Activated effector memory CD4-positive, alpha-beta T cell treated with anti-CD3 and anti-CD28 coated beads, Interleukin-2, amount 50 U/mL, for 16 hours (primary cell): ENCODE results near the gene CDK5RAP3.
"Not testable (repeated sequence)": the region's sequence is repeated elsewhere in the genome, so short reads cannot be mapped to it uniquely, and the experiment has no call there.

Experiments used
- DNase-seq: peaks from one replicate; pipeline ENCODE4 v3.0.0-alpha.2; 2020

Gene CDK5RAP3

DNA sequence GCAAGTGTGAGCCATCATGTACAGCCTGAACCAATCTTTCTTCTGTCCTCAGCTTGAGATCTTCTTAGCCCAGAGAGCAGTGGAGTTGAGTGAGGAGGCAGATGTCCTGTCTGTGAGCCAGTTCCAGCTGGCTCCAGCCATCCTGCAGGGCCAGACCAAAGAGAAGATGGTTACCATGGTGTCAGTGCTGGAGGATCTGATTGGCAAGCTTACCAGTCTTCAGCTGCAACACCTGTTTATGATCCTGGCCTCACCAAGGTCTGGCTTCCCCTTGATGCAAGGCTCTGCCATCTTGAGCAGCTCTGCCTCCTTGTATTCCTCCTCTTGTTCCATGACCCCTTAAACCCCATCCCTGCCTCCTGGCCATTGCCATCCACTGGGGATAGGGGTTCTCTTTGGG lies 9.6 kb downstream of the CDK5RAP3 start:
- DNase-seq: no peak

DNA sequence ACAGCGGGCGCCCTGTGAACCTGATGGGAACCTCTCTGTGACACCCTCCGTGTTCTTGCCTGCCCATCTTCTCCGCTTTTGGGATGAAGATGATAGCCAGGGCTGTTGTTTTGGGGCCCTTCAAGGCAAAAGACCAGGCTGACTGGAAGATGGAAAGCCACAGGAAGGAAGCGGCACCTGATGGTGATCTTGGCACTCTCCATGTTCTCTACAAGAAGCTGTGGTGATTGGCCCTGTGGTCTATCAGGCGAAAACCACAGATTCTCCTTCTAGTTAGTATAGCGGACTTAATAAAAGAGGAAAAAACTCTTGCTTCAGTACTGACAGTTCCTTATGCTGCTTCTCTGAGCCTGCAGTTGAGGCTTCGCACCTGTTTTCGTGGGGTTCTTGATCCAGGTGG lies 10.5 kb downstream of the CDK5RAP3 start:
- DNase-seq: no peak

DNA sequence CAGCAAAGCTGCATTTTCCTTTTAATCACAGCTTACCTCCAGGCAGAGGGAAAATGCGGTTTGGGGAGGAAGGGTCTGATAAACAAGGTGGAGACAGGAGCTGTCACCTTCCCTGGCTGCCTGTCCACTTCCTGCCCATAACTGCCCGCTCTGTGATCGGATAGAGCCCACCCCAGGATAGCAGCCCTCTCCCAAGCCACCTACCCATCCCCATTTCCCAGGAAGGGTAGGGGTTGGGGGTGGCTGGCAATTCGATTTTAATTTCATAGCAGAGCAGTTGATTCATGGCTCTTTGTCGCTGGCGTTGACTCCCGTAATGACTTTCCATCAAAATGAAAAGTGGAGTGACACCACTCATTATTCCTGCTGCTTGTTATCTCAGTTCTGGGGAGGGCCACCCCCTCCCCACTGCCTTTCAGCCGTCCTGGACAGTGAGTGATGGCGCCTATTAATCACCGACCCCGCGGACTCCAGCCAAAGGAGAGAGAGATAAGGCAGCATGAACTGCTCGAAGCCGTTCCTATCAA lies 11.2 kb downstream of the CDK5RAP3 start:
- DNase-seq: no peak

- no peak for DNase-seq
Observed at GRCh38 chr17:47982645-47983390, 11.9 kb downstream of the CDK5RAP3 start.

DNA sequence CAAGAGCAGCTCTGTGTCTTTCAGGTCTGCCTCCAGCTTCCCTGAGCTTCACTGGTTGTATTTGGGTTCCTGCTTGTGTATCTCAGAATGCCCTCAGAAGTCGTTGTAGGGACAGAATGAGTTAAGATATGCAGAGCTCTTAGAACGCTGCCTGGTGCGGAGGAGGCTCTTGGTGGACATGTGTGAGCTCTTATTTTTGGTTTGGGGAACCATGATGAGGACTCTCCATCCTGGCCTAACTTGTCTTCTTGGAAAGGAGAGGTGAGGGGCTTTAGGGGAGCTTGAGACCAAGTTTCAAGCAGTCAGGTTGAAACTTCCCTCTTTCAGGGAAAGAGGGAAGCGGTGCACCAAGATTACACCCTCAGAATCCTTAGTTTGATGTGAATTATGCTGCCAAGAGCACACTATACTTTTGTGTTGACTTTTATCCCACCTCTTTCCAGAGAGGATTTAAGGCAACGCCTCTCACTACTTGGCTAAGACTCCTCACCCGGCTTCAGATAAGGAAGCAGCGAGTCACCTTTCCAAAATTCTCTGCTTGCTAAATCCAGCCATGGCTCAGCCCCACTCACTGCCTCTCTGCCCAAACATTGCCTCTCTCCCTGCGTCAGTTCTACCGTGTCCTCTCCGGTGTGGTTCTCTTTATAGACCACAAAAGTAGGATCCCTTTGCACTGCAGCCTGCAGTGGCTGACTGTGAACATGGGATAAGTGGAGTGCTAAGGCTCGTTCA lies 12.7 kb downstream of the CDK5RAP3 start:
- no peak for DNase-seq

DNA sequence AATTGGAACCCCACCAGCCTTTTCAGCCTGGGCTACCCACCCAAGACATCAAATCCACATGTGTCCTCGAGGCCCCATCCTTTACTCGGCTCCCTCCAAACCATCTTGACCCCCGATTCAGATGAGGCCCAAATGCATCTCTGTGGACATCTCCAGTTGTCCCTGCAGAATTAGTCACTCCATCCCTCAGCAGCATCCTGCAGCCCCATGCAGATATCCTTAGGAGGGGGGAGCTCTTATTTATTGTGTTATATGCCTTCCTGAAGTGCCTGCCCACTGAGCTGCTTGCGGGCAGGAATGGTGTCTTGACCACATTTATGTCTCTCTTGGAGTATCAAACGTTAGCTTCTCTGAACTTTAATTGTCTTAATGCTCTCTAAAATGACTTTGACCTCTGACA lies 15.6 kb downstream of the CDK5RAP3 start:
- no peak for DNase-seq

- DNase-seq: no peak
Observed at GRCh38 chr17:47987240-47987835, 16.4 kb downstream of the CDK5RAP3 start.

- DNase-seq: not testable (repeated sequence)
Observed at GRCh38 chr17:47988445-47988844, 17.5 kb downstream of the CDK5RAP3 start.

- no peak for DNase-seq
Observed at GRCh38 chr17:47989159-47989558, 18.2 kb downstream of the CDK5RAP3 start.

DNA sequence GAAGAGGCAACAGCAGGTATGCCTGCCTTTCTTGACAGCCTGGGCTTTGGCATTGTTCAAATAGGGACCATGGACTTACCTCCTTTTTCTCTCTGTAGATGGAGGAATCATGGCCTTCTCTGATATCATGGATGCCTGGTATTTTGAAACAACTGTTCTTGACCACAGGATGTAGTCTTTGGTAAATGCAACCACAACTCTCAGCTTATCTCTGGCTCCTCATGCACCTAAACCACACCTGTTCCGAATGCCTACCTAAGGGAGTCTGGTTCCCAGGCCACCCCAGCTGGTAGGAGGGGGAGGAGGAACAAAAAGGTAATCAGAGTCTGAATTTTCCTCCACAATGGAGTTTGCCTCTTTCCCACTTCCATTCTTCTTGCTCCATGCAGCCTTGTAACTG lies 18.8 kb downstream of the CDK5RAP3 start:
- no peak for DNase-seq

DNA sequence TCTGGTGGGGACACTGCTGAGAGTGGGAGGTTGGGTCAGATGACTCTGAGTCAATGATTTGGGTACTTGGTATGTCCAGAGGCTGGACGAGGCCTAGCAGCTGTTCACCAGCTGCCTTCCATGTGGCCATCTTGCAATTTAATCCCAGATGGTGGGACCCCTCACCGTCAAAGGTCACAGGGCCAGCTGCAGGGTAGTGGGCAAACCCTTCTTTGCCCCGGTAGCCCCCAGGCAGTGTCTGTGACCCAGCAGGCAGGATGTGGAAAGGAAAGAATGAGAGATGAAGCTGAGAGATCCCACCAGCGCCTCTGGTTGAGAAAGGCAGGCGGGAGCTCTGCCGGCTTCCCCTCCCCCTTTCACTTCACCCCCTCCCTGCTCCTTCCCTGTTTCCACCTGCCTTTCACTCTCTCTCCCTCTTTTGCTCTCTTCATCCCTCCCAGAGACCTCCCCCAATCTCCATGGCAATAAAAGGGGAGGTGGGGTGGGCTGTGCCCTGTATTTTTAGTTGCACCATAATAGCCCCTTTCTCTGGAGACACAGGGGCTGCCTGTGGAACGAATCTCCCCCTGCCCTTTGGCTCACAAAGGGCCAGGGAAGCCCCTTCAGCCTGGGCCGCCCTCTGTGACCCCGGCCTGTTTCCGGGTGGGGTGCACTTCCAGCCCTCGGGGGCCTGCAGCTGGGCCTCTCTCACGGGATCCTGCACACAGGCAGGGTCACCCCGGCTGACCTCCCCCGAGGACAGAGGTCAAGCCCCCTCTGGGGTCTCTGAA lies 20.2 kb downstream of the CDK5RAP3 start:
- no peak for DNase-seq

DNA sequence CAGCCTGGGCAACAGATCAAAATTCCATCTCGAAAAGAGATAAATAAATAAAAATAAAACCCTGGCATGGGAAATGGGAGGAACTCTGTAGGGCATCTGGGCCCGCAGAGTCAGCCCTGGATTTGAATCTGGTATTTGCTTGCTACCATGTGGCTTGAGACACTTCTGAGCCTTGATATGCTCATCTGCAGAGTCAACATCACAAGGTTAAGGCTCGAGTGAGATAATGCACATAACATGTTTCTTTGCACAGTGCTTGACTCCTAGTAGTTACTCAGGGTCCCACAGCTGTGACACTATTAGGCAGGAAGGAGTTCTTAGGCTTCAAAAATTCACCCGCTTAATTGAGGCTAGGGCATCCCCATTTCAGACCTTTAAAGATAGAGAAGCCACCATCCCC lies 21.3 kb downstream of the CDK5RAP3 start:
- no peak for DNase-seq

DNA sequence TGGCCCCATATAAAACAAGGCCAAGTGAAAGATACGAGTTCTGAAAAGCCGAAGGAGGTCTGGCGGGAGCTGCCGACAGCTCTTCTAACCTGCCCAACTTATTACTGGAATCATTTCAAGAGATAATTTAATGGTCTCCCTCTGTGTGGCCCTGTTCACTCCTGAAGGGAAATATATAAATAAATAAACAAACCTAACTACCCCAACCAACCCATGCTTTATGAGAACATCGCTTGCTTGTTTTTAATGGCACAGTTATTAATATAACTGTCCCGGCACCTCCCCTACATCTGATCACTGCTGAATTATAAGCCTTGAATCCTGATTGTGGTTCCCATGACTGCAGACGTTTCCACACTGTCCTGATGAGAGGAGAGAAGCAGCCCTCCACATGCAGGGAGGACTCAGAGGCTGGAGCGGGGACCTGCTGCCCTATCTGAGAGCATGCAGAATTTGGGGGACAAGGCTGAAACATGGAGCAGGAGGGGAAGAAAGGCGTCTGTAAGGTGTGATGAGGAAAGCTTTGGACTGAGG lies 22.2 kb downstream of the CDK5RAP3 start:
- no peak for DNase-seq

DNA sequence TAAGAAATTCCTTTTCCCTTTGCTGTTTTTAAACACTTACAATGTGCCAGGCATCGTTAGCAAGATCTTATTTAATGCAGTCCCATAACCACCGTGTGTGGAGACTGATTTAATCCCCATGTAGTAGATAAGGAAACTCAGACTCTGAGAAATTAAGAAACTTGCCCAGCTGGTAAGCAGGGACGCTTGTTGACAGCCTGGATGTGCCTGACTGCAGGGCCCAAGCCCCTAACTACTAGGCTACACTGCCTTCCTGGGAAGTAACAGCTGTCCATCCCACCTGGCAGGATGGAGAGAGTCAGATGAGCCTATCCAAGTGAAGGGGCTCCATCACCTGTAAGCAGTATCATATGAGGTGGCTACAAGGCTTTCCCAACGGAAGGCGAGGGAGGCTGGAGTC lies 23.1 kb downstream of the CDK5RAP3 start:
- DNase-seq: no peak

GRCh38 chr17:47994724-47995123 lies 23.8 kb downstream of the CDK5RAP3 start:
- DNase-seq: no peak

- DNase-seq: no peak
Observed at GRCh38 chr17:47995241-47995935, 24.5 kb downstream of the CDK5RAP3 start.

DNA sequence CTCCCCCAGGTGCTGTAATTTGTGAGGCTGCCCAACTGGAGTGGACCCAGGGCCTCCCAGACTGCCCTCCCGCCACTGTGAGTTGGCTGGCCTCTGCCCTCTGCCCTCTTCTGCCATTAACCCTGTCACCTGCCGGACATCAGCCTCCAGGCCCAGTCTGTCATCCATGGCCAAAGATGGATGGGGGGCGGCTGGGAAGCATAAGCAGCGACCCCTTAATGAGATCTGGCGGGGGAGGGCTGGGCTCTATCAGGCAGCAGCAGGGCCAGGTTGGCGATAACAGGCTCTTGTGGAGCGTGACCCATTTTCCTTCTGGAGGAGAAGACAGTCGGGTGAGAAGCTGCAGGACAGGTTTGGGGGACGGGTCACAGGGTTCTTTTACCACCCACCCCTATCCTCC lies 25.3 kb downstream of the CDK5RAP3 start:
- DNase-seq: no peak

DNA sequence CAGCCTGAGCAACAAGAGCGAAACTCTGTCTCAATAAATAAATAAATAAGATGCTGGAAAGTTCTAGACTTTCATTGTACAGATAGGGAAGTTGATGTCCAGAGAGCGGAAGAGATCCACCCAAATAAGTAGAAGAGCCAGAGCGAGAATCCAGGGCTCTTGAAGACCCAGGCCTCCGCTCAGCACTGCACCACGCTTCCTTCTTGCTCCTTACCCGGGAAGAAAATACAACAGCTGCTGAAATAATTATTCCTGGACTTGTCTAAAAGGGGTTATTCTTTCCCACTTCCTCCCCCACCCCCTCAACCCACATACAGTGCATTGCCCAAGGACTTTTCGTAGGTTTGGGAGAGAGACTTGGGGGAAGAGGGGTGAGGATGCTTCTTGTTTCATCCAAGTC lies 26.7 kb downstream of the CDK5RAP3 start:
- DNase-seq: no peak

GRCh38 chr17:47998044-47998443 lies 27.1 kb downstream of the CDK5RAP3 start:
- no peak for DNase-seq

DNA sequence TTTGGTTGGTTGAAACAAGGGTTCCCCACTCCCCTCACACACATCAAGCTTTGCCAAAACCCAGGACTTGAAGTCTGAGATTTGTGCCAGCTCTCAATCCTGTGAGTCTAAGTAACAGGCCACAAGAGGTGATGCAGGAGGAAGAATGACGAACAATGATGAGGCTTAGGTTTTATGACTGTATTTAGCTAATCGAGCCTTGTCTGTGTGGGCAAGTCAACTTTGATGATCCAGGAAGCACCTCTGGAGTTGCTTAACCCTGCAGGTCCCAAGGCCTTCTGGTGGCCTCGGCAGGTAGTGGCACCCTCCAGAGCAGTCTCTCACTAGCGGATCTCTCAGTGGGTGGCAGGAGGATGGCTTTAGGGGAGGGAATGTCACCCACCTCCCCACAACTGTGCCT lies 28.7 kb downstream of the CDK5RAP3 start:
- DNase-seq: no peak

DNA sequence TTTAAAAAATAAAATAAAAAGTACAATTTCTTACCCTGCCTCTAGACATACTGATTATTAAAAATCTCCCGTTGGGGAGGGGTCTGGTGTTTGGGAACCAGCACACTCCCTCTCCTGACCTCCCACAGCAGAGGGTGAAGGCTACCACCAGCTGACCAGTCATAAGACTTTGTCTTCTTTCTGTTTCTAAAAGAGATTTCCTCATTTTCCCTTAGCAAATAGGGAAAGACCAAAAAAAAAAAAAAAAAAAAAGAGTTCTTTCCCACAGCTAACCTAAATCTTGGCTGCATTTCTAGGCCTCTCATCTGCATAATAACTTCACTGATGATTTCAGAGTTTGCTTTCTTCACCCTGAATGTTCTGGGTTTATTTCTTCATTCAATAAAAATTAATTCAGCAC lies 30.3 kb downstream of the CDK5RAP3 start:
- no peak for DNase-seq

- not testable (repeated sequence) for DNase-seq
Observed at GRCh38 chr17:48001657-48002056, 30.7 kb downstream of the CDK5RAP3 start.
